ENCODE results near the gene PPARD. TPM values are rescaled to one million over a fixed set of nuclear protein-coding genes. Genes with fewer than 3 reads are reported as not detected.

Gene PPARD
- total RNA-seq, 2 experiments from 2014 or later, result 16.5 to 19.2 TPM

GRCh38 chr6:35368038-35368887 lies 25.9 kb downstream of the PPARD start:
- DNase-seq, result peak; percentile 58
- no peaks in the 10 kb centered on the region for H3K27me3 Mint-ChIP-seq
- no peaks in the 10 kb centered on the region for H3K9me3 Mint-ChIP-seq (ENCODE audit: low read depth)
- peaks cover 28% of the 10 kb centered on the region for H3K36me3 Mint-ChIP-seq (ENCODE audit: low read depth)
- ATAC-seq, result peak; percentile 77
- no peak overlapping the region for H3K4me3 Mint-ChIP-seq
- H3K4me1 Mint-ChIP-seq, result peaks cover 62% of the 10 kb centered on the region
- H3K27ac Mint-ChIP-seq, result peak overlapping the region; percentile 62
- POLR2A ChIA-PET, result interaction anchor here (1.1 kb wide), 2 partner anchors 8 to 20 kb away, joined by 3 to 5 read pairs; no protein-coding TSS in a partner anchor
- CTCF ChIA-PET, result interaction anchor here (0.7 to 1.4 kb wide), 5 partner anchors 9 to 81 kb away, joined by 3 to 5 read pairs (median 4); no protein-coding TSS in a partner anchor
- intact Hi-C loops (cut with DNase I, micrococcal nuclease), result loop anchor here in 1 of 2 experiments (1.0 kb wide), 2 partner anchors 66 to 84 kb away; partner anchors contain the start of gene FANCE

GRCh38 chr6:35370124-35370741 lies 27.9 kb downstream of the PPARD start:
- H3K27ac Mint-ChIP-seq, result peak overlapping the region; percentile 96
- ChIA-PET POLR2A (interaction anchor here (0.6 kb wide), 1 partner anchor 1512 kb away, joined by 3 read pairs; no protein-coding TSS in a partner anchor), CTCF (interaction anchor here (0.6 to 1.2 kb wide), 3 partner anchors 20 to 79 kb away, joined by 3 to 5 read pairs (median 5); no protein-coding TSS in a partner anchor)
- H3K9me3 Mint-ChIP-seq (ENCODE audit: low read depth), result no peaks in the 10 kb centered on the region
- intact Hi-C loops (cut with DNase I, micrococcal nuclease), result loop anchor here in 1 of 2 experiments (2.0 kb wide), 2 partner anchors 25 to 27 kb away; partner anchors contain the start of gene PPARD
- ATAC-seq (peak; percentile 62), DNase-seq (peak; percentile 59)
- peaks cover 28% of the 10 kb centered on the region for H3K36me3 Mint-ChIP-seq (ENCODE audit: low read depth)
- peak overlapping the region; percentile 41 for H3K4me3 Mint-ChIP-seq
- H3K4me1 Mint-ChIP-seq, result peaks cover 63% of the 10 kb centered on the region
- no peaks in the 10 kb centered on the region for H3K27me3 Mint-ChIP-seq

GRCh38 chr6:35370785-35371493 lies 28.6 kb downstream of the PPARD start:
- DNase-seq (no peak), ATAC-seq (no peak)
- intact Hi-C loops (cut with DNase I, micrococcal nuclease), result loop anchor here in 1 of 2 experiments (2.0 kb wide), 2 partner anchors 24 to 28 kb away; partner anchors contain the start of gene PPARD
- Mint-ChIP-seq H3K4me1 (peaks cover 57% of the 10 kb centered on the region), H3K4me3 (no peak overlapping the region), H3K27ac (peak overlapping the region; percentile 96), H3K36me3 (ENCODE audit: low read depth) (peaks cover 23% of the 10 kb centered on the region), H3K9me3 (ENCODE audit: low read depth) (no peaks in the 10 kb centered on the region), H3K27me3 (no peaks in the 10 kb centered on the region)
- ChIA-PET CTCF (interaction anchor here (1.2 to 1.6 kb wide), 3 partner anchors 27 to 78 kb away, joined by 3 to 6 read pairs (median 5); partner anchors contain the start of gene PPARD), POLR2A (interaction anchor here (0.6 kb wide), 1 partner anchor 103 kb away, joined by 5 read pairs; no protein-coding TSS in a partner anchor)

- DNase-seq (no peak), ATAC-seq (no peak)
- H3K4me3 Mint-ChIP-seq, result no peak overlapping the region
- H3K27me3 Mint-ChIP-seq, result no peaks in the 10 kb centered on the region
- peaks cover 59% of the 10 kb centered on the region for H3K4me1 Mint-ChIP-seq
- POLR2A ChIA-PET, result interaction anchor here (0.6 kb wide), 1 partner anchor 102 kb away, joined by 5 read pairs; no protein-coding TSS in a partner anchor
- H3K9me3 Mint-ChIP-seq (ENCODE audit: low read depth), result no peaks in the 10 kb centered on the region
- peak overlapping the region; percentile 96 for H3K27ac Mint-ChIP-seq
- CTCF ChIA-PET, result interaction anchor here (1.0 to 1.6 kb wide), 4 partner anchors 28 to 78 kb away, joined by 3 to 6 read pairs (median 4); partner anchors contain the start of gene PPARD
- H3K36me3 Mint-ChIP-seq (ENCODE audit: low read depth), result peaks cover 20% of the 10 kb centered on the region
- intact Hi-C loops (cut with DNase I, micrococcal nuclease), result loop anchor here in 1 of 2 experiments (2.0 kb wide), 2 partner anchors 23 to 29 kb away; partner anchors contain the start of gene PPARD
These were observed 29.3 kb downstream of the PPARD start for GRCh38 chr6:35371494-35372262.

- ATAC-seq, result no peak
These were observed 30.3 kb downstream of the PPARD start for GRCh38 chr6:35372633-35373032.

GRCh38 chr6:35376281-35376680 lies 33.9 kb downstream of the PPARD start:
- CTCF ChIA-PET, result interaction anchor here (0.9 to 1.3 kb wide), 2 partner anchors 14 to 73 kb away, joined by 3 to 5 read pairs; no protein-coding TSS in a partner anchor
- Mint-ChIP-seq H3K36me3 (ENCODE audit: low read depth) (peaks cover 12% of the 10 kb centered on the region), H3K27me3 (no peaks in the 10 kb centered on the region), H3K4me3 (no peak overlapping the region), H3K4me1 (peaks cover 24% of the 10 kb centered on the region), H3K9me3 (ENCODE audit: low read depth) (no peaks in the 10 kb centered on the region), H3K27ac (no peak overlapping the region)
- intact Hi-C loops (cut with DNase I, micrococcal nuclease), result no loop called here
- POLR2A ChIA-PET, result no interaction called here
- DNase-seq (no peak), ATAC-seq (no peak)

More at GRCh38 chr6:35372633-35373032, 30.3 kb downstream of the PPARD start:
- intact Hi-C loops (cut with DNase I, micrococcal nuclease), result no loop called here
- no peak overlapping the region for H3K27ac Mint-ChIP-seq
- H3K4me3 Mint-ChIP-seq, result no peak overlapping the region
- H3K27me3 Mint-ChIP-seq, result no peaks in the 10 kb centered on the region
- DNase-seq, result no peak
- H3K4me1 Mint-ChIP-seq, result peaks cover 54% of the 10 kb centered on the region
- H3K36me3 Mint-ChIP-seq (ENCODE audit: low read depth), result peaks cover 12% of the 10 kb centered on the region
- no peaks in the 10 kb centered on the region for H3K9me3 Mint-ChIP-seq (ENCODE audit: low read depth)
- ChIA-PET POLR2A (no interaction called here), CTCF (interaction anchor here (1.0 to 1.6 kb wide), 3 partner anchors 31 to 77 kb away, joined by 3 to 6 read pairs (median 3); partner anchors contain the start of gene PPARD)

GRCh38 chr6:35377002-35377401 lies 34.6 kb downstream of the PPARD start:
- CTCF ChIA-PET, result interaction anchor here (0.7 to 1.3 kb wide), 5 partner anchors 8 to 73 kb away, joined by 3 to 5 read pairs (median 4); no protein-coding TSS in a partner anchor
- H3K4me3 Mint-ChIP-seq, result no peak overlapping the region
- intact Hi-C loops (cut with DNase I, micrococcal nuclease), result no loop called here

GRCh38 chr6:35378261-35378660 lies 35.9 kb downstream of the PPARD start:
- POLR2A ChIA-PET, result interaction anchor here (0.6 kb wide), 1 partner anchor 209 kb away, joined by 4 read pairs; no protein-coding TSS in a partner anchor
- no peak for ATAC-seq
- CTCF ChIA-PET, result interaction anchor here (1.2 kb wide), 2 partner anchors 30 to 34 kb away, joined by 3 to 4 read pairs; no protein-coding TSS in a partner anchor
- H3K36me3 Mint-ChIP-seq (ENCODE audit: low read depth), result peaks cover 16% of the 10 kb centered on the region
- H3K9me3 Mint-ChIP-seq (ENCODE audit: low read depth), result no peaks in the 10 kb centered on the region
- H3K27me3 Mint-ChIP-seq, result no peaks in the 10 kb centered on the region
- DNase-seq, result no peak
- intact Hi-C loops (cut with DNase I, micrococcal nuclease), result no loop called here
- no peak overlapping the region for H3K27ac Mint-ChIP-seq
- H3K4me3 Mint-ChIP-seq, result no peak overlapping the region
- peaks cover 16% of the 10 kb centered on the region for H3K4me1 Mint-ChIP-seq

More at GRCh38 chr6:35377002-35377401, 34.6 kb downstream of the PPARD start:
- Mint-ChIP-seq H3K36me3 (ENCODE audit: low read depth) (peaks cover 15% of the 10 kb centered on the region), H3K4me1 (peaks cover 18% of the 10 kb centered on the region), H3K9me3 (ENCODE audit: low read depth) (no peaks in the 10 kb centered on the region), H3K27ac (no peak overlapping the region), H3K27me3 (no peaks in the 10 kb centered on the region)
- ATAC-seq (no peak), DNase-seq (no peak)
- POLR2A ChIA-PET, result interaction anchor here (0.6 kb wide), 1 partner anchor 1923 kb away, joined by 4 read pairs; no protein-coding TSS in a partner anchor

- H3K9me3 Mint-ChIP-seq (ENCODE audit: low read depth), result no peaks in the 10 kb centered on the region
- H3K4me1 Mint-ChIP-seq, result peaks cover 12% of the 10 kb centered on the region
- H3K4me3 Mint-ChIP-seq, result no peak overlapping the region
- no peak for DNase-seq
- intact Hi-C loops (cut with DNase I, micrococcal nuclease), result no loop called here
- no peaks in the 10 kb centered on the region for H3K27me3 Mint-ChIP-seq
- POLR2A ChIA-PET, result no interaction called here
- no peak for ATAC-seq
- peaks cover 18% of the 10 kb centered on the region for H3K36me3 Mint-ChIP-seq (ENCODE audit: low read depth)
- no peak overlapping the region for H3K27ac Mint-ChIP-seq
- CTCF ChIA-PET, result no interaction called here
These were observed 38.8 kb downstream of the PPARD start for GRCh38 chr6:35381132-35381531.

GRCh38 chr6:35382015-35382414 lies 39.7 kb downstream of the PPARD start:
- no peak overlapping the region for H3K27ac Mint-ChIP-seq
- ChIA-PET CTCF (no interaction called here), POLR2A (no interaction called here)
- peaks cover 18% of the 10 kb centered on the region for H3K36me3 Mint-ChIP-seq (ENCODE audit: low read depth)
- no peaks in the 10 kb centered on the region for H3K27me3 Mint-ChIP-seq
- intact Hi-C loops (cut with DNase I, micrococcal nuclease), result no loop called here
- no peak overlapping the region for H3K4me3 Mint-ChIP-seq
- DNase-seq (no peak), ATAC-seq (no peak)
- no peaks in the 10 kb centered on the region for H3K9me3 Mint-ChIP-seq (ENCODE audit: low read depth)
- H3K4me1 Mint-ChIP-seq, result peaks cover 8% of the 10 kb centered on the region

All from activated CD4-positive, alpha-beta T cell treated with anti-CD3 and anti-CD28 coated beads for 36 hours (primary cell).